Activated CD4-positive, alpha-beta T cell treated with anti-CD3 and anti-CD28 coated beads, Interleukin-2, Interleukin-4, amounts not matched to agents 100 ng/mL and 50 ng/mL, durations not matched to agents 16 hours and 8 hours (primary cell): Measurements from ENCODE around the gene OR51L1.
"Not testable (repeated sequence)": the region's sequence is repeated elsewhere in the genome, so short reads cannot be mapped to it uniquely, and the experiment has no call there.

Experiments used
- DNase-seq: peaks from one replicate; pipeline ENCODE4 v3.0.0-alpha.2; 2020; ENCODE audit warnings: low spot score

Gene OR51L1, protein sequence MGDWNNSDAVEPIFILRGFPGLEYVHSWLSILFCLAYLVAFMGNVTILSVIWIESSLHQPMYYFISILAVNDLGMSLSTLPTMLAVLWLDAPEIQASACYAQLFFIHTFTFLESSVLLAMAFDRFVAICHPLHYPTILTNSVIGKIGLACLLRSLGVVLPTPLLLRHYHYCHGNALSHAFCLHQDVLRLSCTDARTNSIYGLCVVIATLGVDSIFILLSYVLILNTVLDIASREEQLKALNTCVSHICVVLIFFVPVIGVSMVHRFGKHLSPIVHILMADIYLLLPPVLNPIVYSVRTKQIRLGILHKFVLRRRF

DNA sequence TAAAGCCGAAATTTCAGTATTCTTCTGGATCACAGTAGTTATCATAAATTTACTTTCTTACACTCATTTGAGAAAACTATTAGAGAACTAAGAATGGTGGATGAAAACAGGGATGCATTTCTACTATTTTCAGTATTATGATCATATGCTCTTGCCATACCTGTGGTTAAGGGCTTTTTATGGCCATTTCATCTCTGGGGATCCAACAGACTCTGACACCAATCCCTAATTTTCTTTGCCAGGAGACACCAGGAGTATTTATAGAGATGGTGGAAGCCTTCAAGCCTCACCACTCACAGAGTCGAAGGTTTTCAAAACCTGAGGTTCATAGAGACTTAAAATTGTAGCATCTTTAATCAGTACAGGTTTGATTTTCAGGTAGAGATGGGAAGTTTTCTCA, at the start of gene OR51L1:
TSS of gene OR51L1 (plus strand) at position 301 of the 400 bp plus-strand sequence. CDS start 4,132 bp downstream, outside the sequence.
- DNase-seq = no peak

DNA sequence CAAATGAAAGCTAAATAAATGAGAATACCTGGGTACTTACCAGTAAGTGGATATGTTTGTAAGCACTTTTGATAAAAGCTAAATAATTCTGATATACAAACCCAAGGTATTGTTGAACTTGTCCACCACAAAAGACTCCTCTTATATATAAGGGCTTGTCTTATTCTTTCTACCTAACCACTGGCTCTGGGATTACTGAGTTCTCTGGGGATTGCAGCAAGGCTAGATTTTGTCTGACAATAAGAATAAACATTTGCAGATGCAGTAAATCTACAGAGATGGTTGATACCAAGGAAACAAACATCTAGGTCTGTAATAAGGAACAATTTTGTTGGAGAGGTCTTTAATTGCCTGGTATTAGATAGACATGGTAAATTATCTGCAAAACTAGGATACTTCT, 47.1 kb upstream of the OR51L1 start, which contains the start of gene OR51A4:
TSS of gene OR51A4 (minus strand) at position 101 of the 400 bp plus-strand sequence. CDS start 505 bp downstream, outside the sequence.
- DNase-seq = no peak

DNA sequence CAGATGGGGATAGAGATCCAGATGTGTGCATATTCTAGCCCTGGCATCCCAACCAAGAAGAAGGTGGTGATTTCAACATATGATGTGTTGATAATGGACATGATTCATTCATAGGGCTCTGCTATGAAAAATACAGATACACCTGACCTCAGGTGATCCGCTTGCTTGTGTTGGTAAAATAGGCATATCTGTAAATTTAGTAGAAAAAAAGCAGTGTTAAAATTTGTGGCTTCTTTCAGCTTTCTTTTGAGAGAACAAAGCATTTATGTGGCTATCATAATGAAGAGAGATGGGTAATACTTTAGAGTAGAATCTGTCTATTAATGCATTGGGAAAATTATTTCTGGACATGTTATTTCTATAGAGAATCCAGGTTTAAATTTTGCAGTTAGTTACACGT, 39.0 kb upstream of the OR51L1 start, which contains the start of gene OR51A2:
TSS of gene OR51A2 (minus strand) at position 101 of the 400 bp plus-strand sequence. CDS start at position 101, 0 bp downstream.
- not testable (repeated sequence) for DNase-seq

DNA sequence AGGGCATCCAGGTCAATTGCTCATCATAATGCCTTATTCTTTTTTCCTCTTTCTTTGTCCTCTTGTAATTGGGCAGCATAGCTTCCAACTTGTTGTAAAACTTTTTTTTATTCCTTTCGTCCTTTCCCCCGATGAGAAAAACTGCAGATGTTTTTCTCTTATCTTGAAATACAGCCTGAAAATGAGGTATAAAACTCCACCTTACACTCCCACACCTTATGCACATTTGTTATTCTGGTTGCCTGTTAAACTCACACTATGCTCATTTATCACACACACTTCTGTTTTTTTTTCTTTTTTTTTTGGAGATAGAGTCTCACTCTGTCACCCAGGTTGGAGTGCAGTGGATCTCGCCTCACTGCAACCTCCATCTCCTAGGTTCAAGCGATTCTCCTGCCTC, 37.3 kb upstream of the OR51L1 start:
- DNase-seq = no peak

DNA sequence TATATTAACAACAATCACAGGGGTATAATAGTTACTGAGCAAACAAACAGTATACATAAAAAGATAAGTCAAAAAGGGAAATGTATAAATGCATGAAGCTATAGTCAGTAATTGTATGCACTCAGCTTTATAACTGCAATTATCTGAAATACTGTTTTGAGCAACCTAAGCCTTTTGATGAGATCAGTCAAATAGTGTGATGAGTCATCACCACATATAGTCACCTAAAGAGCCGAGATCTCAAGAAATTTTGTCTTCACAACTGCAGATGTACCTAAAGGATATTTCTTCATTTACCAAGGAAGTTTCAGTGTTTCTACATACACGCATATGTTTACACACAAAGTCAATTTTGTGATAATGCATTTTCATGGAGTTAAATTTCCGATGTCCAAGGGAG, 33.8 kb upstream of the OR51L1 start:
- peak; percentile 5 for DNase-seq

DNA sequence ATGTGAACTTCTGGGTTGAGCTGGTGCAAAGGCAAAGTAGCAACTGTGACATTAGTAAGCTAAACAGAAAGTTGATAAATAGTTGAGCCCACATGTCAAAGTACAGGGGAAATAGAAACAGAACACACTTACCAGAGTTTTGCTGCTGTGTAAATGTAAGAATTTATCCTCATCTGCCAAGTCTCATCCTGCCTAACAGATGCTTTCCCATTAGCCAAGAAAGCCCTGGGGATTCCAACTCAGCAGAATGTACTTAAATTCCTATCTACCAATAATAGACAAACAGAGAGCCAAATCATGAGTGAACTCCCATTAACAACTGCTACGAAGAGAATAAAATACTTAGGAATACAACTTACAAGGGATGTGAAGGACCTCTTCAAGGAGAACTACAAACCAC, 31.8 kb upstream of the OR51L1 start:
- DNase-seq = no peak

DNA sequence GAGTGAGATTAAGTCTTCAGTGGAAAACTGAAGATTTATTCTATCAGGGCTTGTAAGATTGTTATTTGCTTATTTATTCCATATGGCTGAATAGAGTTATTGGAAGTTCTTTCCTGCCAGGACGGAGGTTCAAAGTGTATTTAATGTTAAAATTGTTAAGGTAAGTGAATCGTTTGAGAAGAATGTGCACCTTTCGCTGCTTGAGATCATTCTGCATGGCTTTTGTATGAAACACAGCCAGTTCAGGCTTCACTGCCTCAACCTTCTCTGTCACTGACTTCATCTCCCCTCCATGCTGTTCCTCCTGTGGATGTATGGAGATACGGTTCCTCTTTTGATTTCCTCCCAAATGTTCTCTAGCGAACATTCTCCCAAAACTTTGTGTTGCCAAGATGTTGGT, 19.2 kb upstream of the OR51L1 start:
- no peak for DNase-seq

DNA sequence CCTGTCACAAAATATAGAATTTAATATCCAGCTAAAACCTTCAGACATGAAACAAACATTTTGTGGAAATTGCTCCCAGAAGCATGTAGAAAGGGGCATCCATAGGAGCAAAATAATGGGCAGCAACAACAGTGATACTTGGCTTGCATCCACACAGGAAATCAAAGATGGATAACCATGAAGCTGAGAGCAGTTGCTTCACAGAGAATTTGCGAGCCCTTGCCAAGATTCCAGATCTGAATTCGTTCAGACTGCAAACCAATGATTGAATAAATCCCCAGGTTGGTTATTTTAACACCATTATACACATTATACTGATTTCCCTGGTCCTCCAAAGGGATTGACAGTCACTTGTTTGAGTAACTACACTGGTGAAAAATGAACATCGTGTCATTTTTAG, 15.6 kb upstream of the OR51L1 start:
- DNase-seq = no peak

DNA sequence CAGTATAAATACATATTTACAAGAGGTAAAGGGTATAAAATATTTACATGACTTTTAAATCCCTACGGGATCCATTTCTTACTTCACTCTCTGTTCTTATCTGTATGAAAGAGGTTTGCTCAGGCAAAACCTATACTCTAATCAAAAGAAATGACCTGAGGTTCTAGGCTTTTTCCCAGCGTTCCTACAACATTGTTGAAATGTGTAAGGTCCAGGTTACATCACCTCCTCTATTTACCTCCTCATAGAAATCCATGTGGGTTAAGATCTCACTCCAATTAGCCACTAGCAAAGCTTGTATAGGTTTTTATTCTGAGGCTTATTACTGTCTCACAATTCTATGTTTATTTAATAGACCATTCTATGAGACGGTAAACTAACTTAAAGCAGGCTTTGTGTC, 12.0 kb upstream of the OR51L1 start:
- no peak for DNase-seq

DNA sequence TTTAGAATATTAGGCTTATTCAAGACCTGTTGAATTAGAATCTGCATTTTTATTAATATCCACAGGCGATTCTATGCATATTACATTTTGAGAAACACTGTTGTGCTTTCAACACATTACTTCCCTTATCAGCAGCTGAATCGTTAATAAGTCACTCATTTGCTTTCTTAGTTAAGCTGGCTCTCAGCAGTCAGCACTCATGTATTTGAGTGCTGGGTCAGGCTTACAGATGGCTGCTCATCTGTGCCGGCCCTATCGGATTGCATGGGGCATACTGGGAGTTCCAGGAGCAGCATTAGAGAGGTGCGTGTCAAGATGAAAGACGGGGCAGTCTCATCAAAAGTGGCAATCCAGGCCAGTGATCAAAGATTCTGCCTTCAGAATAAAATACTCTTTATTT, 10.8 kb upstream of the OR51L1 start:
- no peak for DNase-seq

DNA sequence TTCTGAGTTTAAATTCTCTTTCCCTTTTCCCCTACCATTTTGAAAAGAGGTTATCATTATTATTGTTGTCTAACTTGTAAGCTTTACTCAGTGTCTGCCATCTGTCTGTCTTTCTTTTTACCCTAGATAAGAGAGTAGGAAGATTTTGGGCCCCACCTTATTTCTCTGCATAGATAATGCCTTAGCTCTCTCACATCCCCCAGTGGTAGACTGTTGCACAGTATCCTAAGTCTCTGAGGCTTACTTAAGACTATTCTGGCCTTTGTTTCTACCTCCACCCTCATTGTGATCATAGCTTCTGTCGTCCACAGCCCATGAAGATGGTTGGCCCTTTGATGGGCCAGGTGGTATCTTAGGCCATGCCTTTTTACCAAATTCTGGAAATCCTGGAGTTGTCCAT, 3.6 kb upstream of the OR51L1 start:
- no peak for DNase-seq

DNA sequence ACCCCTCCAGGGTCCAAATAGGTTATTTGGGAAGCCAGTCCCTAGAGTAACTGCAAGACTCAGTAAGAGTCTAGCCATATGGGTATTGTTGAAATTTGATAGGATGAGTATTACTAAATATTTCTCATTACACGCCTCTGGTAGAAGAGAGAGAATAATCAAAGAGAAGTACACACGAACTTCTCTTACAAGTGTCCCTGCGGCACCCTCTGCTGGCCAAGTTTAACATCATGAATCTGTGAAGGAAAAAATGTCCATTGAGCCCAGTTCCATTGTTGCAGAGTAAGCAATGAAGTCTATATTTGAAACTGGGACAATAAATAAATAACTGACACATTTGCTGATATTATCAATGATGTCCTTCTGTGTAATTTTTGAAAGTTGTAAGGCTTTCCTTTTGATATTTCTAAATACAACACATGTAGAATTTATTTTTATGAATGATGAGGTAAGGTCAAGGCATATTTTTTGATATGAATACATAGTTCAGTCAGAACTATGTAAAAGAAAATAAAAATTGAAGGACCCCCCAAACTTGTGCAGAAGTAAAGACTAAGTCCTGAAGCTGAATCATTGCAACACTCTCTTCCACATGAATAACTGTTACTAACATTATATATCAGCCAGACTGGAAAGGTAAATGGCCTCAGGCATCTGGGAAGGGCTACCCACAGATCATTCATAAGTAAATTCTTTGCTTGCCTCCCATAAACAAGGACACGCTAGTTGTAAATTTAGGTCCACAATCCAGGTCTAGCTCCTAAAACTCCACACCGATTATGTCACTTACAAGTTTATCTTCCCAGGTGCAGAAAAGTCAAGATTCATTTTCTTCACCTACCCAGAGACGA, 10.0 kb downstream of the OR51L1 start:
- peak; percentile 46 for DNase-seq

DNA sequence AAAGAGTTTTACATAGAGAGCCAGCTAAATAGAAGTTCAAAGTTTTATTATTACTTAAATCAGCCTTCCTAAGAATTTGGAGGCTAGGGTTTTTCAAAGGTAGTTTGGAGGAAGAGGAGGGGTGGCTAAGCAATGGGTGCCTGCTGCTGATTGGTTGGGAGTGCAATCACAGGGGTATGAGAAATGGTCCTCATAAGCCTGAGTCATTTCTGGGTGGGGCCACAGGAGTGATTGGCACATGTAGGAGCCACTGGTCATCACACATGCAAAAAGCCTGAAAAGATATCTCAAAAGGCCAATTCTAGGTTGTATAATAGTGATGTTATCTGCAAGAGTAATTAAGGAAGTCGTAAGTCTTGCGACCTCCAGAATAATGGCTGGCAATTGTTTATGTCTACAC, 12.9 kb downstream of the OR51L1 start:
- DNase-seq = no peak

DNA sequence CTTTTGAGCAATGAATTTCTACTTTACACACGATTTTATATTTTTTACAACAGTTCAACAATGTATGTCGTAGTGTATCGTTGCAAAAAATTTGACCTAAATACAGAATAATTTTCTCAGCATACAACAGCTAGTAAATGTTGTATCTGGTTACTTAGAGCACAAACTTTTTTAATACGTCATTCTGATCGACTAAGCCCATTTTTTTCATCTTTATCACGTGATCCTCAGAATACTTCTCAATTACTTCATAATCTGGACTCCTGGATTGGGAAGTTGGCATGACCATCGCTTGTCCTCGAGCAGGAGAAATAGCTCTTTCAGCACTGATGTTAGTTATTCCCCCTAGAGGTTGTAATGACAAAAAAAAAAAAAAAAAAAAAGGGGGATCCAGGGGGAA, 16.6 kb downstream of the OR51L1 start:
- no peak for DNase-seq

DNA sequence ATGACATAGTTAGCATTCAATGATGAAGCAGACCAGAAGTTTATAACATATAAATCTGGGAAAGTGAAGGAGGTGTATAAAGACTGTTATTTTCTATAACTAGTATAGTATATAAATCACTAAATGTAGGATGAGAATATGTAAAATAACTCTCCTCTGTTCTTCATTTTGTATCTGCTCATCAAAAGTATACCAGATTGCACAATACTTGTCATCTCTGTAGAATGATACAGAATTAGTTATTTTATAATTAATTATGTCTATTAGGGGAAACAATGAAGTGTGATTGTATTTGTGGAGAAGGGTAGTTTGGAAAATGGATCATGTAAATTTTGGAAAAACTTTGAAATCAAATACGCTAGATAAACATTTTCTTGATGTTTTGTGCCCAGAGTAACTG, 18.4 kb downstream of the OR51L1 start:
- no peak for DNase-seq

DNA sequence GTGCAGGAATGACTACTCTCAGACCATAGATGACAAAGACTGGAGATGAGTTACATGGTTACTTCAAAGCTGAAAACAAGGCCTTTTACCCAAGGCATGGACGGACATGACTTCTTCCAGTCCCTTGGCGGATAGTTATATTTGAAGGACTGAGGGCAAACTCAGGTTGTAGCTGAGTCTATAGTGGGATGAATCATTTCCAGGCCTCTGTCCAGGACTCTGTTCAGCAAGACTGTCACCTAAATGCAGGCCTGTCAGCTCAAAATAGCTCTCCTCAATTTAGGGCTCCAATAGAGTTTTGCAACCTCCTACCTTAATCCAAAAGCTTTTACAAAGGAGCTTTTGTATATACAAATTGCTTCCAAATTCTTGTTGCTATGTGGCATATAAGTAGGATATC, 27.3 kb downstream of the OR51L1 start:
- DNase-seq = no peak

DNA sequence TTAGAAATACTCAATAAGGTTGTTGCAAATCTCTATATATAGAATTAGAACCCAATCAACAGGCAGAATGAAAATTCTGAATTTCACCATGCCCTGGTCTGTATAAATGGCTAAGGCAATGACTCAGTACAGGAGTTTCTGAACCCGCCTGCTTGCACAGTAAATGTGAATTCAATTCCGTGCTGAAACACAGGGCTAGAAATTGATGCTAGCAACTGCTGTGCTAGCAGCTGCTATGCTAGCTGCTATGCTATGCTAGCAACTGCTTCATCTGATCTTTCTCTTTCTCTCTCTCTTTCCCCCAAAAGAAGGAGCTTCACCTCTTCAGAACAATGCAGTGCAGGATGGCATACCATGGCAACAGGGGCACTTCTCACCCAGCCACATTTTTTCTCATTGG, 42.0 kb downstream of the OR51L1 start:
- no peak for DNase-seq

DNA sequence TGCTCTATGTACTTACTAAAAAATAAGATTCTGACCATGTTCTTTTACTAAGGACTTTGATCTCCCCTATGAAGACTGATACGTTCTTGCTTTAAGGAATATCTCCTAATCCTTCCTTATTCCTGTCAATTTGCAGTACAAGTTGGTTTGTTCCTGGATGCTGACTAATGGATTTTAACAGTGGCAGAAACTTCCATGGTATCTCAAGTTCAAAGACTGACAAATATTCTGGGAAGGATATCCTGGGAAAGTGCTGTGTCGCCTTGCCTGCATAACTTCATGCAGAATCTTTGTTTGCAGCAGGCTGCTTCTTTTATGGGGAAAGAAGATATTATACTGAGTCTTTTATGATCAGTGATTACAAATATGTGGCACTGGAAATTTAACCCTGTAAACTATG, 43.3 kb downstream of the OR51L1 start:
- DNase-seq = no peak

DNA sequence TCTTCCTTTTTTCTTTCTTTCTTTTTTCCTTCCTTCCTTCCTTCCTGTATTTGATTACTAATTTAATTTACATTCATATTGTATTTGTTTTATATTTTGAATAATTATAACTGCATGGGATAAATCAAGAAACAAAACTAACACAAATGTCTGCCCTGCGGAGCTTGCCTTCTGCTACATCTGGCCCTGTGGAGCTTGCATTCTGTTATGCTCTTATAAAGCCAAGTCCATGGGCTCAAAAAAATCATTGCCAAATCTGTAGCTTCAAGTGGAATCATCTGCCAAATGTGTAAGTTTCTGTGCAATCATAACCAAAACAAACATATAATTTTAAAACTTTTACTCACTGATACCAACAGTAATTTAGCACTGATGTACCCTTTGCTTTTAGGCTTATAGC, 43.7 kb downstream of the OR51L1 start:
- no peak for DNase-seq

DNA sequence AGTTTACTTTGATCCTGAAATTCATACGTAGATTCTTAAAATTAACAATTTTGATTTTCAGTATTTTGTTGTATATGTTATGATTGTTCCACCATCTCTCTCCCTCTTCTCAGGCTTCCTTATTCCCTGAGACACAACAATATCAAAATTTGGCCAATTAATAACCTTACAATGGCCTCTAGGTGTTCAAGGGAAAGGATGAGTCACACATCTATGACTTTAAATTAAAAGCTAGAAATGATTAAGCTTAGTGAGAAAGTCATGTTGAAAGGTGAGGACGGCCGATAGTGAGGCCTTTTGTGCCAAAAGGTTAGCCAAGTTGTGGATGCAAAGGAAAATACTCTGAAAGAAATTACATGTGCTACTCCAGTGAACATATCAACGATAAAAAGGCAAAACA, 46.2 kb downstream of the OR51L1 start:
- DNase-seq = no peak

DNA sequence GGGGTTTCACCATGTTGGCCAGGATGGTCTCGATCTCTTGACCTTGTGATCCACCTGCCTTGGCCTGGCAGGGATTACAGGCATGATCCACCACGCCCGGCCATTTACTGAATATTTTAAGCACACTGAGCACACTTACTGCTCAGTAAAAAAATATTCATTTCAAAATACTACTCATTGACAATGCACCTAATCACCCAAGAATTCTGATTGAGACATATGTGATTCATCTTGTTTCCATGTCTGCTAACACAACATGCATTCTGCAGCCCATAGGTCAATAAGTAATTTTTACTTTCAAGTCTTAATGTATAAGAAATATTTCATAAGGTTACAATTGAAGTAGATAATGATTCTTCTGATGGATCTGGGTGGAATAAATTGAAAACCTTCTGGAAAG, 47.4 kb downstream of the OR51L1 start:
- DNase-seq = no peak

DNA sequence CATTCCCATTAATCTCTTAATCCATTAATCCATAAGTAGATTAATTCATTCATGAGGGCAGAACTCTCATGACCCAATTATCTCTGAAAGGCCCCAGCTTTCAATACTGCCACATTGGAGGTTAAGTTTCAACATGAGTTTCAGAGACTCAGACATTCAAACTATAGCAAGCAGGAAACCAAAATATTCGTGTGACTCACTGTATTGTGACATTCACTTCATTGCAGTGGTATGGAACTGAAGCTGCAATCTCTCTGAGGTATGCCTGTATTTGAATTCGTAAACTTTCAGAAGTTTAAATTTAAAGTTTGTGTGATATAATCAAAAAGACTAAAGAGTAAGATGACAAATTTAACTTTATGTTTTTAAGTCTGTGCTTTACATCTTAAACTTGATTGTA, 48.7 kb downstream of the OR51L1 start:
- no peak for DNase-seq

DNA sequence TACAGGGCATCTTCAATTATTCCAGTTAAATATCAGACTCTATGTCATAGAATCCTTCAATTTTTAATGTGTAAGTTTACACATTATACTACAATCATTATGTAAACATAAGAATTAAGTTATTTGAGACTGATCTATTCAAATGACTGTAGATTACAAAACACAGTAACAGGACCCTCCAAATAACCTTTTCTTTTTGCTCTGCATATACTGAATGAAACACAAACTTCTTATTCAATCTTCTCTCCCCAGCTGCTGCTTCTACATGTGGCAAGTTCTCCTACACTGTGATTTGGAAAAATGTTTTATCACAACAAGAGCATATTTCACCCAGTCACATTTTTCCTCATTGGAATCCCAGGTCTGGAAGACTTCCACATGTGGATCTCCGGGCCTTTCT, 51.6 kb downstream of the OR51L1 start, which contains the start of gene OR52J3:
TSS of gene OR52J3 (plus strand) at position 301 of the 400 bp plus-strand sequence. CDS start at position 301, 0 bp downstream.
- DNase-seq = no peak
